Epidermal melanocyte (primary cell): ENCODE results near the gene OSBPL10.

Experiments
- DNase-seq: peaks from one replicate; pipeline ENCODE4 v3.0.0; 2011; ENCODE audit warnings: low spot score; ENCODE audit not compliant: insufficient read length

The OSBPL10 gene

GRCh38 chr3:31926543-31926942, 54.5 kb downstream of the OSBPL10 start:
- no peak for DNase-seq

- no peak for DNase-seq
Measured at GRCh38 chr3:31925271-31925630, 55.8 kb downstream of the OSBPL10 start.

GRCh38 chr3:31924610-31925270, 56.3 kb downstream of the OSBPL10 start:
- no peak for DNase-seq

- no peak for DNase-seq
Measured at GRCh38 chr3:31922962-31923361, 58.1 kb downstream of the OSBPL10 start.

- no peak for DNase-seq
Measured at GRCh38 chr3:31921837-31922236, 59.2 kb downstream of the OSBPL10 start.

- no peak for DNase-seq
Measured at GRCh38 chr3:31920310-31920709, 60.8 kb downstream of the OSBPL10 start.

- DNase-seq = no peak
Measured at GRCh38 chr3:31919528-31919927, 61.5 kb downstream of the OSBPL10 start.

- no peak for DNase-seq
Measured at GRCh38 chr3:31918179-31919150, 62.6 kb downstream of the OSBPL10 start.

GRCh38 chr3:31917303-31918005, 63.6 kb downstream of the OSBPL10 start:
- DNase-seq = no peak

GRCh38 chr3:31911643-31912042, 69.4 kb downstream of the OSBPL10 start:
- DNase-seq = no peak

GRCh38 chr3:31911124-31911523, 69.9 kb downstream of the OSBPL10 start:
- no peak for DNase-seq

GRCh38 chr3:31909455-31909854, 71.6 kb downstream of the OSBPL10 start:
- DNase-seq = no peak

- no peak for DNase-seq
Measured at GRCh38 chr3:31908391-31909097, 72.5 kb downstream of the OSBPL10 start.

- DNase-seq = no peak
Measured at GRCh38 chr3:31906182-31906581, 74.9 kb downstream of the OSBPL10 start.

GRCh38 chr3:31903686-31904431, 77.2 kb downstream of the OSBPL10 start:
- DNase-seq = no peak

GRCh38 chr3:31900583-31900982, 80.5 kb downstream of the OSBPL10 start:
- DNase-seq = no peak

- DNase-seq = no peak
Measured at GRCh38 chr3:31896648-31897433, 84.2 kb downstream of the OSBPL10 start.

- DNase-seq = no peak
Measured at GRCh38 chr3:31896026-31896425, 85.0 kb downstream of the OSBPL10 start.

- no peak for DNase-seq
Measured at GRCh38 chr3:31895471-31895870, 85.6 kb downstream of the OSBPL10 start.
